COR-L47 (cell line): ENCODE measurements around the gene TTBK1.
"Not testable (repeated sequence)": the region's sequence is repeated elsewhere in the genome, so short reads cannot be mapped to it uniquely, and the experiment has no call there.

Experiments
- DNase-seq: peaks from one replicate; lab custom pipeline; 2025; lab: John Stamatoyannopoulos, UW

Gene TTBK1

GRCh38 chr6:43287717-43288679 is 44.7 kb downstream of the TTBK1 start:
- no peak for DNase-seq

GRCh38 chr6:43290339-43290904 is 47.1 kb downstream of the TTBK1 start:
- no peak for DNase-seq

DNA sequence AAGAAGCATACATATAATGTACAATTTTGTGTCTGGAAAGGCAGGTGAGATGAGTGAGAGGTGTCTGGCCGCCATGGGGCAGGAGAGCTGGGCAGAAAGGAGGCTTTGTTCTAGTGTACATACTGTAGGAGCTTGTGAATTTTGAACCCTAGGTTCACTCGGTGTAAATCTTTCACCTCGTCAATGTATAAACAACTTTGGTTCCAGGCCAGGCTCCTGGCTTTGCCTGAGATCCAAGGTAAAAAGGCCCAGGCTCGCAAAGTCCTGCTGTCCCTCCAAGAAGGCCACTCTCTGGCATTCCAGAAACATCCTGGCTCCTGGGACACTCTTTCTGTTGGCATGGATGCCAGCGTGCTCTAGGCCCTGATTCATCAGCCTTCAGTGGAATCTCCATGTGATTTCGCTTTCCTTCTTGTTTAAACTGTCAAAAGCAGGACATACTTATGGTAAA is 47.6 kb downstream of the TTBK1 start:
- no peak for DNase-seq

GRCh38 chr6:43291708-43292107 is 48.4 kb downstream of the TTBK1 start:
- DNase-seq, result no peak

GRCh38 chr6:43292341-43292740 is 49.1 kb downstream of the TTBK1 start:
- no peak for DNase-seq

DNA sequence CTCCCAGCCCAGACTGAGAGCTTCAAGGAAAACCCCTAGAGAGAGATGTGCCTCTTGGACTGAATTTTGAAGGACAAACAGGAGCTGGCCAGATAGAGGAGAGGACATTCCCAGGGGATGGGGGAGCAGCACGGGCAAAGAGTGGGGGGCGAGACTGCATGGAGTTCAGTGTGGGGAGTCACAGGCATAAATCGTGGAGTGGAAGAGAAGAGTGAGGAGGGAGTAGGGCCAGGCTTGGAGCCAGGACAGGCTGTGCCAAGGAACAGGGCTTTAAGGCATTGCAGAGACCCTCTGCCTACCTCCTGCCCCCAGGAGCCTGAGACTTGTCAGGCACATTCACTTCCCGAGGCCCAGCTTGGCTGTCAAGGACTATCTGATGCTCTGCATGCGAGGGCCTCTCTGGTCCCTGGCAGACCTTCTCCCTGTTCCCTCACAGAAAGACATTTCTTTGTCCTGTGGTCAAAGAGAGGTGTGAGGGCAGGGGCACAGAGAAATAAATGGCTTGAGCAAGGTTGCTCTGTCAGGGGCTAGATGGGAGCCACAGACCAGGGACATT is 49.6 kb downstream of the TTBK1 start:
- DNase-seq, result no peak

- DNase-seq, result no peak
Measured at GRCh38 chr6:43293698-43294097, 50.4 kb downstream of the TTBK1 start.

GRCh38 chr6:43294536-43294935 is 51.3 kb downstream of the TTBK1 start:
- no peak for DNase-seq

GRCh38 chr6:43295456-43295855 is 52.2 kb downstream of the TTBK1 start:
- no peak for DNase-seq

DNA sequence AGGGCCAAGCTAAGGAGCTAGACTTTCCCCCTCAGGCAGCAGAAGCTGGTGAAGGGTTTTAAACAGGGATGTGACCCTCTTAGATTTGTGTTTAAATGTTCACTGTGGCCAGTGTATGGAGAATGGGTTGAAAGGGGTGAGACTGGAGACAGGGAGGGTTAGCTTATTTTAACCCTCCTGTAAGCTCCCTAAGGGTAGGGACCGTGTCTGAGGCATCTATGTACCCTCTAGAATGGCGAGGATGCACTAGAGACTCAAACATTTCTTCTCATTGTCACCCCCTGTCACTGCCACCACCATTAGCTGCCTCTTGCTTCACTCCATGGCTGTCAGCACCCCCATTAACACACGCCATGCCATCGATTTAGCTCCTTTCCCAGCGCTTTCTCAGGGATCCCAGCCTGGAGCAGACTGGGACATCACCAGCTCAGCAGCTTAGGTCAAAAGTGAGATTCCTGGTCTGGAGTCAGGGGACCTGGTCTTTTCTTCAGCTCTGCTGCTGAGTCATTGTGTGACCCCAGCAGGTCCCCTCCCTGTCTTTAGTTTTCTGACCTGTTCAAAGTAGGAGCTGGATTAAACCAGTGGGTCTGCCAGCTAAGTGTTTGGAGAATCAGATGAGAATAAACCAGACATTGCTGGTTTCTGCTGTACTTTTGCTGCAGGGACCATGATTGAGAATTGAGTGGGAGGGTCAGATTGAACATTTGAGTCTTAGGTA is 53.7 kb downstream of the TTBK1 start:
- DNase-seq, result no peak

- DNase-seq, result no peak
Measured at GRCh38 chr6:43297644-43298564, 54.6 kb downstream of the TTBK1 start, which contains the start of gene SLC22A7. Gene SLC22A7, plus strand, starts transcription at chr6:43298260. Its CDS starts 99 bp downstream, at chr6:43298359.

- no peak for DNase-seq
Measured at GRCh38 chr6:43298565-43299337, 55.5 kb downstream of the TTBK1 start.

GRCh38 chr6:43299338-43300293 is 56.3 kb downstream of the TTBK1 start:
- no peak for DNase-seq

GRCh38 chr6:43301081-43301870 is 58.0 kb downstream of the TTBK1 start:
- no peak for DNase-seq

DNA sequence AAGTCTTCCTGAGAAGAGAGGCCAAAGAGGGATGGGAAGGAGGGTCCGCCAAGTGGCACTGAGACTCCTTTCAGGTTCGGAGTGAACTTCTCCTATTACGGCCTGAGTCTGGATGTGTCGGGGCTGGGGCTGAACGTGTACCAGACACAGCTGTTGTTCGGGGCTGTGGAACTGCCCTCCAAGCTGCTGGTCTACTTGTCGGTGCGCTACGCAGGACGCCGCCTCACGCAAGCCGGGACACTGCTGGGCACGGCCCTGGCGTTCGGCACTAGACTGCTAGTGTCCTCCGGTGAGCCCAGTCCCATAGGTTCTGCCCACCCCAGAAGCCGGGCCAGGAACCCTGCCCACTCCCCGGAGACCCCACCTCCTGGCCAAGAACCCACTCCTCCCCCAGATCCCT is 58.8 kb downstream of the TTBK1 start:
- DNase-seq, result no peak

DNA sequence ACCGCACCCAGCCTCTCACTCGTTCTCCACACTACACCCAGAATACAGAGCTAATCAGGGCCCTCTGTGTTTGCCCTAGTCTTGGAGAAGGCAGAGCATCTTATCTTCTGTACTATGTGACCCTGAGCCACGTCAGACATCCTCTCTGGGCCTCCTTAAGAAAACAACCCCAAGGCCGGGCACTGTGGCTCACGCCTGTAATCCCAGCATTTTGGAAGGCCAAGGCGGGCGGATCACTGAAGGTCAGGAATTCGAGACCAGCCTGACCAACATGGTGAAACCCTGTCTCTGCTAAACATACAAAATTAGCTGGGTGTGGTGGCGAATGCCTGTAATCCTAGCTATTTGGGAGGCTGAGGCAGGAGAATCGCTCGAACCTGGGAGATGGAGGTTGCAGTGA is 59.7 kb downstream of the TTBK1 start:
- DNase-seq, result not testable (repeated sequence)

DNA sequence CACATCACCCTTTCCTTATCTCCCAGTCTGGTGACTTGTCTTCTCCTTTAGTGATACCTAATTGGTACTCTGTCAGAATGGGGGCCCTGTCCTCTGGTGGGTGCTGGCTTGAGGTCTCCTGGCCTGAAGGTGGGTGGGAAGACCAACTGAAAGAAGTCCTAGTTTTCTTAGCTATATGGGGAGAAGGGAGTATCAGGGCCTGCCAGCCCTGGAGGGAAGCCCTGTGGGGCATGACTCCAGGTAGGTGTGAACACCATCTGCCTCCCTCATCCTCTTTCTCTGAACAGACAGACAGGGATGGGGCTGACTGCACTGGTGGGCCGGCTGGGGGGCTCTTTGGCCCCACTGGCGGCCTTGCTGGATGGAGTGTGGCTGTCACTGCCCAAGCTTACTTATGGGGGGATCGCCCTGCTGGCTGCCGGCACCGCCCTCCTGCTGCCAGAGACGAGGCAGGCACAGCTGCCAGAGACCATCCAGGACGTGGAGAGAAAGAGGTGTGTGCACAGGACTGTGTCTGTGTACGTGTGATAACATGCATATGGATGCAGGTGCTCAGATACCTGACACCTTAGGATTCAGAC is 60.6 kb downstream of the TTBK1 start:
- no peak for DNase-seq

DNA sequence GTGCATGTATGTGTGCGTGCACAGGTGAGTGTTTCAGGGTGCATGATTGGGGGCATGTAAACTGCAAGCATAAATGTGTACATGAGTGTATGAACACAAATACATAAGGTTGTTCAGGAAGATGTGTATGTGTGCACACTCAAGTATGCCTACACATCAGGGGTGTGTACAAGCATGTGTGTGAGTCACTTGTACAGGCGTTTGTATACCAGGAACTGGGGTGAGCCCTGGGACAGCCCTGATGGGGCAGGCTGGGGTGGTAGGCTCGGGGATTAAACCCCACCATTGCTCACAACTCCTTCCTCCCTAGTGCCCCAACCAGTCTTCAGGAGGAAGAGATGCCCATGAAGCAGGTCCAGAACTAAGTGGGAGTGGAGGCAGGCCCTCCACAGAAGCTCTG is 61.1 kb downstream of the TTBK1 start:
- DNase-seq, result no peak
